ENCODE results near the gene PWWP2B.

DNA sequence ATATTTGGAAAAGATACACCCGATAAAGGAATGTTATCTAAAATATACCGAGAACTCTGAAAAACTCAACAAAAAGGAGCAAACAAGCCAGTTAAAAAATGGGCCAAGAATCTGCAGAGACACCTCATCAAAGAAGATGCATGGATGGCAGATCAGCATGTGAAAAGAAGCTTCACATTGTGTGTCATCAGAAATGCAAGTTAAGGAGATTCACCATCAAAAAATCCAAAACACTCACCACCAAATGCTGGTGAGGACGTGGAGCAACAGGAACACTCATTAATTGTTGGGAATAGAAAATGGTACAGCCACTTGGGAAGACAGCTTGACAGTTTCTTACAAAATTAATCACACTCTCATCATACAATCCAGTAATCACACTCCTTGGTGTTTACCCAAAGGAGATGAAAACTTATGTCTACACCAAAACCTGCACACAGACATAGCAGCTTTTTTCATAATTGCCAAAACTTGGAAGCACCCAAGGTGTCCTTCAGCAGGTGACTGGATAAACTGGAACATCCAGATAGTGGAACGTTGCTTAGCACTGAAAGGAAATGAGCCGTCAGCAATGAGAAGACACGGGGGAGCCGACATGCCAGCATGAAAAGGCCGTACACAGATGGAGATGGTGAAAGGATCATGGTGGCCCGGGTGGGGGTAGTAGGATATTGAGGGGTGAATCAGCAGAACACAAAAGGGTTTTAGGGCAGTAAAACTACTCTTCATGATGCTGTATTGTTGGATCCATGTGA is 27.9 kb upstream of the PWWP2B start:
- TF ChIP-seq, protein P1, sequence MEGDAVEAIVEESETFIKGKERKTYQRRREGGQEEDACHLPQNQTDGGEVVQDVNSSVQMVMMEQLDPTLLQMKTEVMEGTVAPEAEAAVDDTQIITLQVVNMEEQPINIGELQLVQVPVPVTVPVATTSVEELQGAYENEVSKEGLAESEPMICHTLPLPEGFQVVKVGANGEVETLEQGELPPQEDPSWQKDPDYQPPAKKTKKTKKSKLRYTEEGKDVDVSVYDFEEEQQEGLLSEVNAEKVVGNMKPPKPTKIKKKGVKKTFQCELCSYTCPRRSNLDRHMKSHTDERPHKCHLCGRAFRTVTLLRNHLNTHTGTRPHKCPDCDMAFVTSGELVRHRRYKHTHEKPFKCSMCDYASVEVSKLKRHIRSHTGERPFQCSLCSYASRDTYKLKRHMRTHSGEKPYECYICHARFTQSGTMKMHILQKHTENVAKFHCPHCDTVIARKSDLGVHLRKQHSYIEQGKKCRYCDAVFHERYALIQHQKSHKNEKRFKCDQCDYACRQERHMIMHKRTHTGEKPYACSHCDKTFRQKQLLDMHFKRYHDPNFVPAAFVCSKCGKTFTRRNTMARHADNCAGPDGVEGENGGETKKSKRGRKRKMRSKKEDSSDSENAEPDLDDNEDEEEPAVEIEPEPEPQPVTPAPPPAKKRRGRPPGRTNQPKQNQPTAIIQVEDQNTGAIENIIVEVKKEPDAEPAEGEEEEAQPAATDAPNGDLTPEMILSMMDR (IDR thresholded peaks at IDR 0.05; ENCODE audit: low read length), result no peak
- no peak for TF ChIP-seq EZH2 (IDR thresholded peaks at IDR 0.05; ENCODE audit: borderline replicate concordance, low read length)

All from OCI-LY1 (cell line).